H1 (cell line): Measurements from ENCODE around the gene RHOU. TPM values are rescaled to one million over a fixed set of nuclear protein-coding genes. Genes with fewer than 3 reads are reported as not detected.

ENCODE experiments used
- CTCF ChIA-PET: fragments of 300-600 bp; sonication (Branson Sonifier 250); formaldehyde crosslinking; loops from one replicate; lab custom pipeline; 2021; ENCODE audit not compliant: partially characterized antibody; lab: Charles Lee
- POLR2A ChIA-PET: fragments of 300-600 bp; sonication (Branson Sonifier 250); formaldehyde crosslinking; loops from one replicate; lab custom pipeline; 2021; ENCODE audit warnings: inconsistent platforms; ENCODE audit not compliant: partially characterized antibody; lab: Charles Lee
- DNase-seq, 2 experiments: peaks; one replicate each; pipeline versions ENCODE4 v3.0.0 to v3.0.0-alpha.2; 2010 to 2022; ENCODE audit warnings: low spot score in 2 of 2, low read depth in 1 of 2, mixed read lengths in 1 of 2
- FAIRE-seq: peaks from 2 replicates; lab custom pipeline; 2011; peaks lifted over from hg19 to GRCh38; lab: Jason Lieb, UNC
- H2AFZ ChIP-seq: 2 replicates; pipeline ENCODE4 v1.8.1; 2012; ENCODE audit warnings: low read length, inconsistent platforms
- H2AK5ac ChIP-seq: 2 replicates; pipeline ENCODE4 v1.6.1; 2013; ENCODE audit warnings: low read depth, low read length
- H2BK120ac ChIP-seq: replicated peaks from 2 replicates; pipeline ENCODE3; 2013; ENCODE audit warnings: low read depth, low read length, inconsistent platforms
- H2BK12ac ChIP-seq: 2 replicates; pipeline ENCODE4 v1.6.1; 2013; ENCODE audit warnings: low read depth, low read length
- H2BK15ac ChIP-seq: 2 replicates; pipeline ENCODE4 v1.6.1; 2013; ENCODE audit warnings: low read length
- H2BK20ac ChIP-seq: 2 replicates; pipeline ENCODE4 v1.6.1; 2013; ENCODE audit warnings: low read length
- H2BK5ac ChIP-seq: 2 replicates; pipeline ENCODE4 v1.6.1; 2013; ENCODE audit warnings: low read depth, low read length
- H3K14ac ChIP-seq: 2 replicates; pipeline ENCODE4 v1.6.1; 2013; ENCODE audit warnings: inconsistent platforms; ENCODE audit not compliant: insufficient read length
- H3K18ac ChIP-seq: 2 replicates; pipeline ENCODE4 v1.6.1; 2013; ENCODE audit warnings: low read length; ENCODE audit errors: extremely low read depth
- H3K23ac ChIP-seq: 2 replicates; pipeline ENCODE4 v1.6.1; 2013; ENCODE audit warnings: inconsistent platforms; ENCODE audit not compliant: insufficient read length
- H3K23me2 ChIP-seq: 2 replicates; pipeline ENCODE4 v1.6.1; 2013; ENCODE audit warnings: low read depth, low read length
- H3K27ac ChIP-seq: 2 replicates; pipeline ENCODE4 v1.6.1; 2011; ENCODE audit warnings: low read depth, low read length, inconsistent platforms
- H3K27me3 ChIP-seq, 4 experiments: replicated peaks in 1 of 4; 1 replicate in 1 of 4; 2 replicates in 3 of 4; pipeline versions ENCODE4 v1.6.1 to v1.8.1; 2011 to 2013; ENCODE audit warnings: low read length in 3 of 4, mild to moderate bottlenecking in 3 of 4, inconsistent platforms in 2 of 4, mixed read lengths in 2 of 4, moderate library complexity in 1 of 4; ENCODE audit not compliant: control insufficient read depth in 3 of 4, insufficient read depth in 3 of 4; ENCODE audit errors: extremely low read depth in 1 of 4
- H3K36me3 ChIP-seq, 4 experiments: 2 replicates each; pipeline versions ENCODE4 v1.6.1 to v1.8.1; 2011 to 2013; ENCODE audit warnings: mild to moderate bottlenecking in 4 of 4, low read length in 3 of 4, moderate library complexity in 2 of 4, control low read depth in 1 of 4, inconsistent platforms in 1 of 4; ENCODE audit not compliant: insufficient read depth in 4 of 4, control insufficient read depth in 2 of 4
- H3K4ac ChIP-seq: replicated peaks from 2 replicates; pipeline ENCODE3; 2013; ENCODE audit warnings: low read length, low read depth, mixed read lengths, inconsistent platforms; ENCODE audit not compliant: insufficient read length
- H3K4me1 ChIP-seq, 4 experiments: replicated peaks in 1 of 4; 1 replicate in 1 of 4; 2 replicates in 3 of 4; pipeline versions ENCODE4 v1.6.1 to v1.8.1; 2011 to 2013; ENCODE audit warnings: low read length in 3 of 4, inconsistent platforms in 2 of 4, mixed read lengths in 1 of 4; ENCODE audit not compliant: insufficient read depth in 4 of 4, control insufficient read depth in 3 of 4
- H3K4me2 ChIP-seq, 2 experiments: 2 replicates each; pipeline versions ENCODE4 v1.6.1 to v1.8.1; 2011 to 2013; ENCODE audit warnings: low read depth in 2 of 2, low read length in 2 of 2, control low read depth in 1 of 2, inconsistent platforms in 1 of 2, mild to moderate bottlenecking in 1 of 2; ENCODE audit not compliant: insufficient read depth in 1 of 2
- H3K4me3 ChIP-seq, 4 experiments: fragments of 200-600, 300-600 bp in 1 of 4; sonication (generic), shearing (Covaris generic), sonication (Bioruptor Twin) in 1 of 4; 2 replicates each; pipeline versions ENCODE4 v1.5.1 to v1.8.1; 2011 to 2016; ENCODE audit warnings: low read length in 4 of 4, low read depth in 3 of 4, control low read depth in 2 of 4, inconsistent platforms in 2 of 4, mild to moderate bottlenecking in 2 of 4, mixed read lengths in 1 of 4, moderate library complexity in 1 of 4; ENCODE audit not compliant: insufficient read depth in 2 of 4; ENCODE audit errors: extremely low read depth in 1 of 4
- H3K56ac ChIP-seq: replicated peaks from 2 replicates; pipeline ENCODE3; 2013; ENCODE audit warnings: low read depth, mild to moderate bottlenecking, mixed read lengths, low read length, inconsistent platforms; ENCODE audit not compliant: insufficient read length
- H3K79me1 ChIP-seq: 2 replicates; pipeline ENCODE4 v1.6.1; 2013; ENCODE audit warnings: low read depth, low read length, control low read depth
- H3K79me2 ChIP-seq, 2 experiments: 2 replicates each; pipeline versions ENCODE4 v1.6.1 to v1.8.1; 2012 to 2013; ENCODE audit warnings: low read length in 2 of 2, mild to moderate bottlenecking in 2 of 2, inconsistent platforms in 1 of 2; ENCODE audit not compliant: insufficient read depth in 2 of 2, control insufficient read depth in 1 of 2
- H3K9ac ChIP-seq, 4 experiments: replicated peaks in 1 of 4; 1 replicate in 1 of 4; 2 replicates in 3 of 4; pipeline versions ENCODE4 v1.6.1 to v1.8.1; 2011 to 2013; ENCODE audit warnings: low read depth in 3 of 4, low read length in 3 of 4, control low read depth in 2 of 4, mild to moderate bottlenecking in 2 of 4, moderate library complexity in 2 of 4, inconsistent platforms in 1 of 4; ENCODE audit errors: extremely low read depth in 1 of 4
- H3K9me3 ChIP-seq, 2 experiments: 2 replicates each; pipeline versions ENCODE4 v1.6.1 to v1.8.1; 2012 to 2013; ENCODE audit warnings: mild to moderate bottlenecking in 2 of 2, moderate library complexity in 2 of 2, control low read depth in 1 of 2, inconsistent platforms in 1 of 2, low read depth in 1 of 2, low read length in 1 of 2, mixed read lengths in 1 of 2; ENCODE audit not compliant: insufficient read depth in 2 of 2
- H4K20me1 ChIP-seq, 2 experiments: replicated peaks in 1 of 2; 2 replicates each; pipeline versions ENCODE3 to v1.8.1; 2011 to 2013; ENCODE audit warnings: inconsistent platforms in 2 of 2, low read length in 2 of 2, mild to moderate bottlenecking in 1 of 2; ENCODE audit not compliant: insufficient read depth in 2 of 2, control insufficient read depth in 1 of 2
- H4K5ac ChIP-seq: 2 replicates; pipeline ENCODE4 v1.6.1; 2013; ENCODE audit warnings: low read length, low read depth, mixed read lengths, inconsistent platforms; ENCODE audit not compliant: insufficient read length
- H4K8ac ChIP-seq: 2 replicates; pipeline ENCODE4 v1.8.0; 2013; ENCODE audit warnings: mild to moderate bottlenecking, moderate library complexity, low read length, inconsistent platforms; ENCODE audit not compliant: insufficient read depth; ENCODE audit errors: extremely low read depth
- H4K91ac ChIP-seq: replicated peaks from 2 replicates; pipeline ENCODE3; 2013; ENCODE audit warnings: low read length, mixed read lengths, inconsistent platforms; ENCODE audit not compliant: insufficient read length
- ASH2L ChIP-seq: fragments of 200-600, 300-600 bp; sonication (generic); IDR thresholded peaks from one replicate; pipeline ENCODE4 v1.7.1; 2017; ENCODE audit warnings: low read length
- CEBPB ChIP-seq: IDR thresholded peaks from 2 replicates; pipeline ENCODE4 v1.6.1; 2012; ENCODE audit warnings: low read depth, low read length
- CHD1 ChIP-seq: IDR thresholded peaks from 2 replicates; pipeline ENCODE4 v1.6.1; 2012; ENCODE audit warnings: low read depth, low read length, improper control_type of control experiment
- EGR1 ChIP-seq: IDR thresholded peaks from 2 replicates; pipeline ENCODE4 v1.6.1; 2011; ENCODE audit warnings: low read depth, low read length, borderline replicate concordance
- EP300 ChIP-seq, 2 experiments: IDR thresholded peaks; 1 replicate in 1 of 2; 2 replicates in 1 of 2; pipeline ENCODE4 v1.6.1; 2011 to 2012; ENCODE audit warnings: low read depth in 2 of 2, low read length in 2 of 2, mild to moderate bottlenecking in 2 of 2, borderline replicate concordance in 1 of 2, inconsistent platforms in 1 of 2, moderate library complexity in 1 of 2
- KDM4A ChIP-seq: IDR thresholded peaks from one replicate; pipeline ENCODE4 v1.7.1; 2012; ENCODE audit warnings: low read depth, mild to moderate bottlenecking, moderate library complexity, low read length, inconsistent platforms; ENCODE audit not compliant: severe bottlenecking
- NRF1 ChIP-seq: IDR thresholded peaks from 2 replicates; pipeline ENCODE4 v1.6.1; 2011; ENCODE audit warnings: mild to moderate bottlenecking, low read depth, low read length, improper control_type of control experiment
- POLR2AphosphoS5 ChIP-seq: IDR thresholded peaks from 2 replicates; pipeline ENCODE4 v1.6.1; 2011; ENCODE audit warnings: low read depth, low read length
- SIX5 ChIP-seq: IDR thresholded peaks from 2 replicates; pipeline ENCODE4 v1.6.1; 2011; ENCODE audit warnings: mild to moderate bottlenecking, low read depth, low read length
- SP1 ChIP-seq: IDR thresholded peaks from 2 replicates; pipeline ENCODE4 v1.6.1; 2011; ENCODE audit warnings: low read depth, low read length
- TCF12 ChIP-seq: IDR thresholded peaks from 2 replicates; pipeline ENCODE4 v1.6.1; 2011; ENCODE audit warnings: low read depth, mild to moderate bottlenecking, low read length
- TEAD4 ChIP-seq: IDR thresholded peaks from 2 replicates; pipeline ENCODE4 v1.6.1; 2012; ENCODE audit warnings: low read depth, low read length, inconsistent platforms, mixed read lengths
- USF2 ChIP-seq: IDR thresholded peaks from 2 replicates; pipeline ENCODE4 v1.6.1; 2011; ENCODE audit warnings: low read length, improper control_type of control experiment
- ZNF274 ChIP-seq: IDR thresholded peaks from 2 replicates; pipeline ENCODE4 v1.7.0; 2012; ENCODE audit warnings: low read length, borderline replicate concordance; ENCODE audit errors: extremely low read depth
- WGBS, 2 experiments: shearing (Covaris generic) in 1 of 2; methylation state at CpG; one replicate each; pipeline versions ENCODE4 v1.1.6 to v1.1.7; 2013 to 2015; ENCODE audit warnings: low lambda C conversion rate in 2 of 2, mixed read lengths in 2 of 2, inconsistent platforms in 1 of 2, low coverage in 1 of 2, missing lambda C conversion rate in 1 of 2; ENCODE audit not compliant: insufficient replicate concordance in 2 of 2, insufficient coverage in 1 of 2, insufficient read length in 1 of 2; ENCODE audit errors: extremely low coverage in 1 of 2, missing lambda C conversion rate in 1 of 2; 5-methylcytosine and 5-hydroxymethylcytosine counted together
- polyA plus RNA-seq, 7 experiments: library from polyadenylated mRNA; depleted of rRNA in 3 of 7; stranded (reverse) in 5 of 7; unstranded in 2 of 7; fragments of >200 nt in 5 of 7; fragments of 200-250 nt in 2 of 7; gene quantifications; 1 replicate in 5 of 7; 2 replicates in 1 of 7; 4 replicates in 1 of 7; pipeline versions ENCODE4 v1.2.1 to v1.2.3, GENCODE V29; 2011 to 2013; ENCODE audit warnings: missing spikeins in 2 of 7, mixed read lengths in 2 of 7
- total RNA-seq: library from RNA; stranded (reverse); fragmentation: NEBNext Ultra II Directional; extraction: Animal tissue kit (Norgen Biotek cat#: 25700); gene quantifications from 2 replicates; pipeline ENCODE4 v1.2.1, GENCODE V29; 2021

Gene RHOU
- total and polyA plus RNA-seq, 2 of the 8 experiments (the other 6 are each of a cell fraction or from before 2014, with no cell fraction given) = 3.0 to 3.4 TPM

DNA sequence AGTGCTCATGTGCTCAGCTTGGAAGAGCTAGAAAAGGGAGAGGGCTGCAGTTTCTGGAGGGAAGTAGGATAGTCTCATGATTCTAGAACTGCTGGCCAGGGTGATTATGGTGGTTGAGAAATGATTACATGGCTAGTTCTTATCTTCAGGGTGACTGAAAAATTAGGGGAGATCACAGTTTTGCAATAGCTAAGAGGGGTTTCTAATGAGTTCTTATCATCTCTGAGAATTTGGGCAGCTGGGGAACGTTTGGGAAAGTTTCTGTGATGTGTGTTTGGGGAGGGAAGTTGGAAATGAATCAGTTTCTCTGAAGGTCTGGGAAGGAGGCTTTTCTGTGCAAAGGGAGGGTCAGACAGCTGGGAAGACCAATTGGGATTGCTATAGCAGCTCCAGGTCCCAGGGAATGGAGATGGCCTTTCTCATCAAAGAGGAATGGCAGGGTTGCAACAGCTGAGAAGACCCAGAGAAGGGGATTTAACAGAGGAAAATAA lies 7.6 kb upstream of the RHOU start:
- POLR2A ChIA-PET = no interaction called here
- CTCF ChIA-PET = interaction anchor here (1.0 to 2.0 kb wide), 5 partner anchors 9 to 170 kb away, joined by 3 to 7 read pairs (median 3); no protein-coding TSS in a partner anchor
- no peak overlapping the region for H3K18ac ChIP-seq
- no peak overlapping the region for H3K9ac ChIP-seq
- no peak overlapping the region for H4K91ac ChIP-seq
- H3K23me2 ChIP-seq = no peaks in the 10 kb centered on the region; the same call in 1 of the 2 replicates
- DNase-seq (no peak), FAIRE-seq (no peak)
- H3K27ac ChIP-seq = no peak overlapping the region
- no peaks in the 10 kb centered on the region for H3K9me3 ChIP-seq
- H3K79me1 ChIP-seq = no peaks in the 10 kb centered on the region
- H3K79me2 ChIP-seq = no peaks in the 10 kb centered on the region
- no peak overlapping the region for H3K23ac ChIP-seq
- no peaks in the 10 kb centered on the region for H3K36me3 ChIP-seq
- no peak overlapping the region for H2BK12ac ChIP-seq
- no peak overlapping the region for H2BK20ac ChIP-seq
- no peak overlapping the region for H2AFZ ChIP-seq
- no peak overlapping the region for H4K8ac ChIP-seq
- H2BK15ac ChIP-seq = no peak overlapping the region
- no peak overlapping the region for H3K4me2 ChIP-seq
- WGBS, 2 experiments = 72% methylated on average over 1 of the region's 1 CpG; no CpG with 5 or more reads in 1 of the 2 experiments
- no peak overlapping the region for H3K14ac ChIP-seq
- no peak overlapping the region for H2BK120ac ChIP-seq
- H3K27me3 ChIP-seq = no peaks in the 10 kb centered on the region; a peak in 2 of 7 replicates
- H3K4ac ChIP-seq = no peak overlapping the region
- no peak overlapping the region for H2AK5ac ChIP-seq
- H4K20me1 ChIP-seq = no peaks in the 10 kb centered on the region
- no peak overlapping the region for H3K4me3 ChIP-seq
- H3K56ac ChIP-seq = no peak overlapping the region
- H3K4me1 ChIP-seq = peaks cover 2 to 6% (median 4%) of the 10 kb centered on the region in 4 experiments; a peak in 6 of 7 replicates
- no peak overlapping the region for H2BK5ac ChIP-seq
- H4K5ac ChIP-seq = no peak overlapping the region
- TF ChIP-seq TCF12 (no peak), EP300 (IDR thresholded peaks at IDR 0.05; ENCODE audit: borderline replicate concordance in 1 of 2, low read depth in 2 of 2, low read length in 2 of 2) (no peak), SIX5 (no peak), CHD1 (no peak), CEBPB (no peak), POLR2AphosphoS5 (no peak), EGR1 (no peak), ZNF274 (no peak), NRF1 (no peak), ASH2L (no peak), KDM4A (no peak), USF2 (no peak), SP1 (no peak), TEAD4 (no peak)
